Stimulated activated CD8-positive, alpha-beta memory T cell treated with anti-CD3 and anti-CD28 coated beads, Interleukin-12 subunit alpha, Interleukin-12 subunit beta, amount 100 ng/mL, for 24 hours (primary cell): ENCODE data around the gene MPZL1.
"Not testable (repeated sequence)": the region's sequence is repeated elsewhere in the genome, so short reads cannot be mapped to it uniquely, and the experiment has no call there.

ENCODE experiments used
- DNase-seq: peaks from one replicate; pipeline ENCODE4 v3.0.0-alpha.2; 2020; ENCODE audit errors: extremely low read depth

The MPZL1 gene

DNA sequence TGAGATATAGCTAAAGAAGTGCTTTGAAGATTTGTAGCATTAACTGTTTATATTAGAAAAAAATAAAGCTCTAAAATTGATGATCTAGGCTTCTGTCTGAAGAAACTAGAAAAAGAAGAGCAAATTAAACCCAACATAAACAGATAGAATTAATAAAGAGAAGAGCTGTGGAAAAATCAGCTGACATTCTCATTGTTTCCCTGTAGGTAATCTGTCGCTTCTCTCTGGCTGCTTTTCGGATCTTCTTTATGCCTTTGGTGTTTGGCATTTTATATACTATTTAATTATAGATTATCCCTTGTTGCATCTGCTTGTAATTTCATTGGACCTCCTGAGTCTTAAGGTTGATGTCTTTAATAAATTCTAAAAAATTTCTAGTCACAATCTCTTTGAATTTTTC, 59.8 kb downstream of the MPZL1 start:
- no peak for DNase-seq

DNA sequence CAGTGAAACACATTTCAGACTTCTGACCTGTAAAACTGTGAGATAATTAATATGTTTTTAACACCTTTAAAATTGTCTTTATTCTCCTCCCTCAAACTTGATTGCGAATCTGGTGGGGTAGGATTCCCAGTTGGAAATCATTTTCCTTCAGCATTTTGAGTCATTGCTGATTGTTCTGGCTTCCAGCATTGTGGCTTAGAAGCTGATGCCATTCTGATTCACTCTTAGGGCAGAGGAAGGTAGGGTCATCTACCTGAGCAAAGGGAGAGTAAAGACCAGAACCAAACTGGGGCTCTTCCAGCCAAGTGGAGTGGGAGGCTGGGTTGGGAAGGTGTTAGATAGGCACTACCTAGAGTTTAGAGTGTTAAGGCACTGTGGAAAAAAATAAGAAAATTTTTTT, 61.2 kb downstream of the MPZL1 start:
- no peak for DNase-seq

DNA sequence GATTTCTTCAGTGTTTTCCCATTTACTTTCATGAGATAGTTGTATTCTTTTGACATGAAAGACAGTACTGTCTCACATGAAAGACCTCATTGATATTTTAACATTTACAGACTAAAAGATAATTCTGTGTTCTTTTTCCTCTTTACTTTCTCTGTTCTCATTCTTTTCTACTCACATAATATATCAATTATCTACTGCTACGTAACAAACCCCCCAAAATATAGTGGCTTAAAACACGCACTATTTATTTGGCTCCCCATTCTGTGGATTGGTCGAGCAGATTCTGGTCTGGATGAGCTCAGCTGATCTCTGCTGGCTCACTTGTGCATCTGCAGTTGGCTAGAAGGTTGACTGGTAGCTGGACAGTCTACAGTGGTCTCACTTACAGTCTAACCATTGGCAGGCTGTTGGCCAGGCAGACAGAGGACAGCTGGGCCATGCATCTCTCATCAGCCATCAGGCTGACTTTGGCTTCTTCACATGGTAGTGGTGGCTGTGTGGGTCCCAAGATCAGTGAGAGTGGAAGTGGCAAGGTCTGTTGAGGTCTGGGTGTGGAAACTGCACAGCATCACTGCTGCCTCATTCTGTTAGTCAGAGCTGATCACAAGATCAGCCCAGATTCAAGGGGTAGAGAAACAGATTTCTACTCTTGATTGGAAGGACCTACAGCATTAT, 63.2 kb downstream of the MPZL1 start:
- DNase-seq, result no peak

DNA sequence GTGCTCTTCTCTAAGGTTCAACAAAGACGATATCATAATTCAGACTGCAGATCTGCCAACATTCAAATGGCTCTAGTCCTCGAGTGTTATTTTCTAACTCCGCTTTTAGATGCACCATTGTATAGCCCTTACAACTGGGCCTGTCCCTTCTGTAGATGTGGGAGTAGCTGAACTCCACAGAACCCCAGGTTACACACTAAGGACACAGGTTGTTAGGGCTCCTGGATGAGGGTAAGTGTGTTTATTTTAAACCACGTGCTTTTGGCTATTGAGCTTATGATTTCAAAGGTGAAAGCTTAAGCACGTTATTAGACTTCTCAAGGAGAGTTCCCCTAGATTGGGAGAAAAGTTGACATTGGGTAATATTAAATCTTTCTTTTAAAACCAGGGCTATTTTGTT, 64.7 kb downstream of the MPZL1 start:
- DNase-seq, result no peak

DNA sequence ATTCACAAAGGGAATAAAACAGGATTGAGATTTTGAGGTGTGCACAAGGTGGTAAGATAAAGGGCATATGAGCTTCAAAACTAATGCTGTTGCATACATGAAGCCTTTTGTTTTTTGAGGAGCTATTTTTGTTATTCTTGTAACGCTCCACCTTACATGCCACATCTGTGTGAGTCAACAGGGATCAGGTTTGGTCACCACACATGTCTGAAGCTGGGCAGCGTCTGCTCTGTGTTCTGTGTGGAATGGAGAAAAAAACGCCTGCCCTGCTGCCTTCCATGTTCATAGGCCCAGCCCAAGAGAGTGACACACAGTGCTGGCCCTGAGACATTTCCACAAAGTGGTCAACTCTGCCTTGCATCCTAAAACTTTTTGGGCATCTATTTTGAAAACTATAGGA, 67.7 kb downstream of the MPZL1 start:
- no peak for DNase-seq

DNA sequence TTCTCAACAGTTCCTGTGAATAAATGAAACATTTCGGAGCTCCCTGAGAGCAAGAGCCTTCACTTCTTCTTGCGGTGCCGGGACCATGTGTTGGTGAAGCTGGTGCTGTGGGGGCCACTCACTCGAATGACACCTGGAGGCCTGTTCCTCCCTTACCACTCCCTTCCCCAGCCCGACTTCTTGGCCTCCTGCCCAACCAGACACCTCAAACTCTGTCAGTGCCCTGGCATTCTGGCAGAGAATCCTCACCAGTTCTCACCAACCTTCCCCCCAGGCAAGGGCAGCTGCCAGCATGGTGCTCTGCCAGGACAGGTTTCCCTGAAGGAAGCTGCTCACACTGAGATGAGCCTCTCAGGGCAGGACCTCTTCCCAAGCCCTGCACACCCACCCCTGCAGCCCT, 68.3 kb downstream of the MPZL1 start:
- DNase-seq, result no peak

DNA sequence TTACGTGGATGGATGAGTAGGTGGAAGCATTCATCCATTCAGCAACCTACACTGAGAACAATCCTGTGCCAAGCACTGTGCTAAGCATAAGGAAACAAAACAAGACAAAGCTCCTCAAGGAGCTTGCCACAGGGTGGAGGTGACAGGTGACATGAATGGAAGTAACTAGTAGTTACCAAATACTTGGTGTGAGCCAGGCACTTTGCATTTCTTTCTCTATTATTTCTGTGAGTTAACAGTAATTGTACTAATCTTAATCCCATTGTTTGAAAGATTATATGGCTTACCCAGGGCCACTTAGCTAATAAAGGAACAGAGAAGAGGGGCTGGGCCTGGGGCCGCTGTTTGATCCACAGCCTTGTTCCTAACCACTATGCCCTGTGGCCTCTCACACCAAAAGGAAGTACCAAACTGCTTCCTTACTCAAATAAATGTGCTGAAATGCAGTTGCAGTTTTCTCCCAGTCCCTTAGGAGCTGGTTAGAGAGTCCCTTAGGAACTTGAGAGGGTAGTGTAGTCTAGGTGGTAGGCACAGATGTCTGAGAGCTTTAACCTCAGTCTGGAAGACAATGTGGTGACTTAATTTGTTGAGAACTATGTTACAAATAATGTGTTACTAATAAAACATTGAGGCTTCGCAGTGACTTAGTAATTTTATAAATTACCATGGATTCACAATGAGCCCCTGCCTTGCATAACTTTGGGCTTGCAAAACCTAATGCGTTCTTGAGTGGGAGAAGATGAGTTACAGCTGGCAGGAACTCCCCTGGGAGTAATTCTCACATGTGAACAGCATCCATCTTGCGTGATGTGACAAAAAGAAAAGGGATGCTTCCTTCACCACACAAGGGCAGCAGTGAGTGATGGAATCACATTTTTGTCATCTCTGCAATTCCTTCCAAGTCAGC, 69.8 kb downstream of the MPZL1 start:
- no peak for DNase-seq

DNA sequence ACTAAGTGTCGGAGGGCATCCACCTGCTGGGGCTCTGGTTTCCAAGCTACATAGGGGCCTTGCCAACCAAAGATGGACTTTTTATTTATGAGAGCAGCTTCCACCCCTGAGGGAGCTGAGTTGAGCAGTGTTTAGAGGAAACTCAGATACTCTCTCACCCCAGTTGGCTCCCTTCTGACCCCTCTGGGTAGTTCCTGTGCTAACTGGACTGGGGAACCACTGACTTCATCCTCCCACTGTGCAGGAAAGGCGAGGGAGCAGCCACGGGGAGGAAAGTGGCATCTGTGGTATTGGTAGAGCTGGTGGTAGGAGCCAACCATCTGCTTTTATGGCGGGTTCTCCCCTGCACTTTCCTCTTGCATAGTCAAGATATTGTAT, 70.4 kb downstream of the MPZL1 start:
- DNase-seq, result no peak

DNA sequence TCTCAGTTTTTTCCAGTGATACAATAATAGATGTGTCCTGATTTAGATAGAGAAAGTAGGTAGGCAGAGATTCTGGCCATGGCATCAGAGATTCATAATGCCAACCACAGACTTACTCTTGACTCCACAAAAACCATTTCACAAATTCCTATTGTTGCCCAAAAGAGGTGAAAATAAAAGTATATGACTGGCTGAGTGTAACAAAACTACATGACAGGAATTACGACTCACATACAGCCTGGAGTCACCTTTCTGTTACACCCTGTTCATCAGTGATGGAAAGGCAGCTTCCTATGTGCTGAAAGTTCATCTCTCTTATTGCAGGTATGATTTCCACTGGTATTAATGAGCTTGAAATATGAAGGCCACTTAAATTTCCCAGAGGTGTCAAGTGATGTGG, 72.3 kb downstream of the MPZL1 start:
- DNase-seq, result no peak

DNA sequence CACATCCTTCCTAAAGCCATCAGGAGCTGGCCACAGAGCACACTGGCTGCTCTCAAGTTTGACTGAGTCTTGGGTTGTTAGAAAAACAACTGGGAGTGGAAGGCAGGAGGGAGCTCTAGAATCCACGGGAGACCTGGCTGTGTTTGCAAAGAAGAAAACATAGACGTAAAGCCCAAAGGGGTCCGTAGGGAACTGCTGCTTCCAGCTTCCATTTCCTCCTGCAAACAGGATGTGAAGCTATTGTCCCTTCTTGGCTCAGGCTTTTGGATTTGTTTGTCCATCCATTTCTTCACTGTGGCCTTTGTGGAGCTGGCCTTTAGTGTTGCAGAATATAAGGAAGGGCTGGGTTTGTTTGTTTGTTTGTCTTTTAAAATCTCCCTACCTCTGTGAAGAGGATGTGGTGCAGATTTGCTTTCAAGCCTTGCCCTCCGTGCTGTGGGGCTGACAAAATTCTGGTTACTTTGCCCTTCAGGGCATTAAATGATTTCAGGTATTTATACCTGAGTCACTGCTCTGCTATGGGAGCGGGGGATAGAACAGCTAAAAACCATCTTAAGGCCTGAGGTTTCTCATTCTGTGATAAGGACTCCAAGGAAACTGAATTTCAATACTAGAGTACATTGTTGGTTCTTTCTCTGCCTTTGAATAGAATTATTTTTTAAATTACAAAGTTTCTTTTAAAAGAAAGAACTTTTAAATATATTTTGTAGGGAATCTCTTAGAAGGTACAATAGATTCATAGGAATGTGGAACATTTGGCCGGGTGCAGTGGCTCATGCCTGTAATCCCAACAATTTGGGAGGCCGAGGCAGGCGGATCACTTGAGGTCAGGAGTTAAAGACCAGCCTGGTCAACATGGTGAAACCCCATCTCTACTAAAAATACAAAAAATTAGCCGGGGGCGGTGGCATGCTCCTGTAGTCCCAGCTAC, 74.3 kb downstream of the MPZL1 start:
- DNase-seq, result no peak

DNA sequence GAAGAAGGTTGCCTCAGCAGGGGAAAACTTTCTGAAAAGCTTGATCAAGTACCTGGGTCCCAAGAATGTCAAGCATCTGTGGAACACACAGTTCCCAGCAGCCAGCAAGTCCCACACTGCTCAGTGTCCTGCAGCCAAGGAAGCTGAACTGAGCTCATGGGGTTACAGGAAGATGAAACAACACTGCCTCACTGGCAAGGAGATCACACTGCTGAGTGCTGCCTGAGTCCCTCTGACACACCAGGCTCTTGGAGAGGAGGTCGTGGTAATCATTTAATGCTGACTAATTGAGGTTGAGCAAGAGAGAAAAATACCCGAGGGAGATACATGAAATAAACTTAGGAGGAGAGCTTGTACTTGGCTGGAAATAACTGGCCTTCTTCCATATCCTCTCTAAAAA, 75.2 kb downstream of the MPZL1 start:
- DNase-seq, result no peak

DNA sequence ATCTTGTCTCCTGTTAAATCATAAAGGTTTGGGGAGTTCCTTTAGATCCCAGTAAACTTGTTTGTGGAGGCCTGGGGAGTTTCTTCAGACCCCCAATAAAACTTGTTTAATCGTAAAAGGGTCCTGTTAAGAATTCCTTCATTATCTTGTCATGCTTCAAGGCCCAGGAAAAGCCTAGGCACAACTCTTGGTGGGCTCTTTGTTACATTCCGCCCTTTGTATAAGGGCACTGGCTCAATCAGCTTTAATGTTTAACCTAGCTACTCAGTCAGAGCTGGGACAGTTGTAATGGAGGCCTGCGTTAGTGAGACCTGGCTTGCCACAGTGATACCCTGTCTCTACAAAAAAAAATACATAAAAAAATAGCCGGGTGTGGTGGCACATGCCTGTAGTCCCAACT, 77.2 kb downstream of the MPZL1 start:
- DNase-seq, result no peak

DNA sequence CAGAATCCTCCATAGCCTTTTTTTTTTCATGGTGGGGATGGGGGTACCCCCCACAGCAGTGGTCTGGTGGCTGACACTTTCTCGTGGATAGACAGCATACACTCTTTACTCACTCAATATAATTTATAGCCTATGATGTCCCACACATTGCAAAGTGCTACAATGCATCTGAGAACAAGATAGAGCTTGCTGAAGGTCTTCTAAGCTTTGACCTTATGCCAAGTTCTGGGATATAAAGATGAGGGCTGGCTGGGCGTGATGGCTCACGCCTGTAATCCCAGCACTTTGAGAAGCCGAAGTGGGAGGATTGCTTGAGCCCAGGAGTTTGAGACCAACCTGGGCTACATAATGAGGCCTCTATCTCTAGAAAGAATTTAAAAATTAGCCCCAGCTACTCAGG, 78.0 kb downstream of the MPZL1 start:
- no peak for DNase-seq

DNA sequence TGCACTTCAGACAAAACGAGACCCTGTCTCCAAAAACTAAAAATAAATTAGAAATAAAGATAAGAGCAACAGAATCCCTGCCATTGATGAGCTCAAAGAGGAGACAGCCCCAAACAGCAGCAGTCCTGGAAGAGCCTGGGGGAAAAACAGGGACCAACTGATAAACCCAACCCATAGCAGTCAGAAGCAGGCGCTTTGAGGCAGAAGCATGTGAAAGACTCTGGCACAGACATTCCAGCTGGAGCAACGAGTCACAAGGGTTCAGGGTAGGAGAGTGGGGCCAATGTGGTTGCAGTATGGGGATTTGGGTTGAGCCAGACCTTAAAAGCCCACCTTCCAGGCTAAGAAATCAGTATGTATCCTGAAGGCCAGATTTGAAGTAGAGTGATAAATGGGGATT, 78.5 kb downstream of the MPZL1 start:
- DNase-seq, result no peak

DNA sequence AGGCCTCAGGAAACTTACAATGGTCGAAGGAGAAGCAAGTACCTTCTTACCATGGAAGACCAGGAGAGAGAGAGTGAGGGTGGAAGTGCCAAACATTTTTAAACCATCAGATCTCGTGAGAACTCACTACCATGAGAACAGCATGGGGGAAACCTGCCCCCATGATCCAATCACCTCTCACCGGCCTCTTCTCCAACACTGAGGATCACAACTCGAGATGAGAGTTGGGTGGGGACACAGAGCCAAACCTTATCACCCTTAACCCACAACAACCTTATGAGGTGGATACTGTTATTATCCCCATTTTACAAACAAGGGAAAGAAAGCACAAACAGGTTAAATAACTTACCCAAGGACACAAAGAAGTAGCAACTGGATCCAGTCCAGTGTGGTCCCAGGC, 80.5 kb downstream of the MPZL1 start:
- DNase-seq, result no peak

DNA sequence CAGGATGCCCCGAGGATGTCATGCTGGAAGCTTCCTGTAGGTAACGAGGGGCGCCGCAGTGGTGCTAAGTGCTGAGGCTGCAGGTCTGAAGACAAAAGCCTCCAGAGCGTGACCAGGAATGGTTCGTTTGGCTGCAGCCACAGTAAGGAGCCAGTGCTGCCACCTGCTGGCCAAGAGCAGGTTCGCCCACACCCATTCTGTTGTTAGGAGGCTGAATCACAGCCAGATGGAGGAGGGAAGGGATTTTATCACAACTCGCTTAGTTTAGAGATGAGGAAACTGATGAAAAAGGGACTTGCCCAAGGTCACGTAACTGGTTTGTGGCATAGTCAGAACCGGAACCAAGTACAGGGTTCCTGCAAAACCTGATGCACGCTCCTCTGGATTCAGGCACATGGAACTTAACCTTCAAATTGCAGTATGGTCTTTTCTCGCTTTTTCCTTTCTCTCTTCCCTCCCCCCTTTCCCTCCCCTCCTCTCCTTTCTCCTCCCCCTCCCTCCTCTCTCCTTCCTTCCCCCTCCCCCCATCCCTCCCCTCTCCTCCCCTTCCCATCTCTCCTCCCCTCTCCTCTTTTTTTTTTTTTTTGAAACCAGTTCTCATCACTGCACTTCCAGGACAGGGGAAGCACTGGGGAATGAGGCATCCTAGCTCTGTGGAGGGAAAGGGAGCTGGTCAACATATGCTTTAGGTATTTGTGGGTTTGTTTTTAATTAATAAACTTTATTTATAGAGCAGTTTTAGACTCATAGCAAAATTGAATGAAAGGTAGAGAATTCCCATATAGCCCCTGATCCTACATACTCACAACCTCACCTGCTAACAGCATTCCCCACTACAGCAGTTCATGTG, 81.8 kb downstream of the MPZL1 start:
- DNase-seq, result peak; percentile 67

DNA sequence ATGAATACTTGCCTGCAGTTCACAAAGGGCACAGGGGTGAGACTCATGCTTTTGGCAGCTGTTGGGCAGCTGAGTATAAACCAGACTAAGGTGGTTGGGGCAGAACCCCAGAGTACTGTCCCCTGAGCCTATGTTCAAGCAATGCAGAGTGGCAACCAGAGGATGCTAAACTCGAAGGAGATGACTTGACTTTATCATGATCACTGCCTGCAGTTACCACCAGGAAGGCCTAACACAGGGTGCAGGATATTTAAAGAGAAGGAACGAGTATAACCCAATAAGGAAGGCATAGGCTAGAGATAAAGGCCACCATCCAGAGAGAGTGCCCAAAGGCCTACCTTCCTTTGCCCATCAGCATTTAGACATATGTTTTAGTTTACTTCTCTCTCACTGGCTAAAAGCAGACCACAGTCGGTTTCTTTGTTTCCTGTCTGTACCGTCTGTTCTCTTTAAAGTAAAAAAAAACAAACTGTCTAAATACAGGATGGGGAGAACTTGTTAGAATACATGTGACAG, 83.3 kb downstream of the MPZL1 start:
- DNase-seq, result no peak

DNA sequence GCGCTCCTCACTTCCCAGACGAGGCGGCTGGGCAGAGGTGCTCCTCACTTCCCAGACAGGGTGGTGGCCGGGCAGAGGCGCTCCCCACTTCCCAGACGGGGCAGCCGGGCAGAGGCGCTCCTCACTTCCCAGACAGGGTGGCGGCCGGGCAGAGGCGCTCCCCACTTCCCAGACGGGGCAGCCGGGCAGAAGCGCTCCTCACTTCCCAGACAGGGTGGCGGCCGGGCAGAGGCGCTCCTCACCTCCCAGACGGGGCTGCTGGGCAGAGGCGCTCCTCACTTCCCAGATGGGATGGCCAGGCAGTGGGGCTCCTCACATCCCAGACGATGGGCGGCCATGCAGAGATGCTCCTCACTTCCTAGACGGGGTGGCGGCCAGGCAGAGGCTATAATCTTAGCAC, 84.5 kb downstream of the MPZL1 start:
- DNase-seq, result not testable (repeated sequence)

DNA sequence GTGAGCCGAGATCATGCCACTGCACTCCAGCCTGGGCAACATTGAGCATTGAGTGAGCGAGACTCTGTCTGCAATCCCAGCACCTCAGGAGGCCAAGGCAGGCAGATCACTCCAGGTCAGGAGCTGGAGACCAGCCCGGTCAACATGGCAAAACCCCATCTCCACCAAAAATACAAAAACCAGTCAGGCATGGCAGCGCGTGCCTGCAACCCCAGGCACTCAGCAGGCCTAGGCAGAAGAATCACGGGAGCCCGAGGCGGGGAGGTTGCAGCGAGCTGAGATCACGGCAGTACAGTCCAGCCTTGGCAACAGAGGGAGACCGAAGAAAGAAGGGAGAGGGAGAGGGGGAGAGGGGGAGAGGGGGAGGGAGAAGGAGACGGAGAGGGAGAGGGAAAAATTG, 84.9 kb downstream of the MPZL1 start:
- not testable (repeated sequence) for DNase-seq

DNA sequence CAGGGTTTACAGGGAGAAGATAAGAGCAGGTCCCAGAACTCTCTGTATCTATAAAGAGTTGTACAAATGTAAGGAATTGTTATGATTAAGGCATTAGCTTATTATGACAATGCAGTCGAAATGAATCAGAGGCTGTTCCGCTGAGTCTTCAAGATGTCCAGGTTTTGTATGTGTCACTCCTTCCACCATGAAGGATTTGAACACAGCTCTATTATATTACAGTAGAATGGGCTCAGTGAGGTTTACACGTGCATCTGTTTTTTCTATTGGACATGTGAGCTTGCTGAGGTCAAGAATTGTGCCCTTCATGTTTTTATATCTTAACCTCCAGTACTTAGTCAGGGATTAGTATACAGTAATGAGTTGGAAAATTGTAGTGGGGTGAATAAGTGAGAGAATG, 86.3 kb downstream of the MPZL1 start:
- no peak for DNase-seq

DNA sequence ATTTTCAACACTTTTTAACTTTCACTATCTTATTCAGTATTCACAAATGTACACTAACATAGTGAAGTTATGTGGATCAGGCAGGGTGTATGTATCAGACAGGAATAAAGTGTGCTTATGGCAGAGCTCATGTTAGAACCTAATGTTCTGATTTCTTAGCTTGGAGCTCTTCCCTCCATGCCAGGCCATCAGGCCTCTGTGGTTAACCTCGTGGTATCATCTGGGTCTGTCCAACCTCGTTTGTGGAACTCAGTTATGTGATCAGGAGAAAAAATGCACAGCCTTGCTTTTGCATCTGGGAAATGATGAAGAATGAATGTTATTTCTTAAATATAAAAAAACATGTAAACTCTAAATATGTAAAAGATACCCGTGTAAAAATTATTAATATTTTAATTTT, 86.9 kb downstream of the MPZL1 start:
- no peak for DNase-seq
